Stimulated activated CD8-positive, alpha-beta memory T cell treated with anti-CD3 and anti-CD28 coated beads, Interleukin-7, amount 100 ng/mL, for 48 hours (primary cell): Measurements from ENCODE around the gene MED8.
"Not testable (repeated sequence)": the region's sequence is repeated elsewhere in the genome, so short reads cannot be mapped to it uniquely, and the experiment has no call there.

Experiments used
- DNase-seq, 2 donors: peaks; one replicate each; pipeline ENCODE4 v3.0.0-alpha.2; 2020; ENCODE audit warnings: low read depth in 1 of 2; ENCODE audit errors: extremely low read depth in 1 of 2

Gene MED8

GRCh38 chr1:43421976-43422750 is 32.6 kb upstream of the MED8 start:
- DNase-seq: no peak

GRCh38 chr1:43421396-43421795 is 31.8 kb upstream of the MED8 start:
- no peak for DNase-seq

- no peak for DNase-seq
These were observed 31.3 kb upstream of the MED8 start for GRCh38 chr1:43420874-43421273.

GRCh38 chr1:43419627-43420425 is 30.2 kb upstream of the MED8 start:
- no peak for DNase-seq

- no peak for DNase-seq
These were observed 29.3 kb upstream of the MED8 start for GRCh38 chr1:43418858-43419257.

GRCh38 chr1:43415901-43416300 is 26.3 kb upstream of the MED8 start:
- DNase-seq: no peak

- DNase-seq: peak in 1 of 2 donors; percentile 35
These were observed 25.1 kb upstream of the MED8 start for GRCh38 chr1:43414634-43415223.

GRCh38 chr1:43413426-43413825 is 23.8 kb upstream of the MED8 start:
- DNase-seq: not testable (repeated sequence)

- no peak for DNase-seq
These were observed 21.0 kb upstream of the MED8 start for GRCh38 chr1:43410571-43410970.

GRCh38 chr1:43405876-43406234 is 16.3 kb upstream of the MED8 start:
- DNase-seq: no peak

- no peak for DNase-seq
These were observed 15.7 kb upstream of the MED8 start for GRCh38 chr1:43405219-43405875.

GRCh38 chr1:43404353-43404752 is 14.8 kb upstream of the MED8 start:
- DNase-seq: no peak

- DNase-seq: no peak
These were observed 12.7 kb upstream of the MED8 start for GRCh38 chr1:43402089-43402865.

GRCh38 chr1:43400441-43400840 is 10.8 kb upstream of the MED8 start:
- DNase-seq: not testable (repeated sequence)

GRCh38 chr1:43398227-43398626 is 8.6 kb upstream of the MED8 start:
- no peak for DNase-seq

GRCh38 chr1:43396059-43396458 is 6.5 kb upstream of the MED8 start:
- no peak for DNase-seq

- no peak for DNase-seq
These were observed 5.9 kb upstream of the MED8 start for GRCh38 chr1:43395523-43395922.

- DNase-seq: no peak
These were observed 3.1 kb upstream of the MED8 start for GRCh38 chr1:43392702-43393101.

GRCh38 chr1:43388613-43389012 is 987 bp downstream of the MED8 start:
- DNase-seq: no peak

GRCh38 chr1:43387976-43388599 is 1.5 kb downstream of the MED8 start:
- no peak for DNase-seq
